DOHH2 (cell line): ENCODE measurements around the gene TRAPPC4.
"Not testable (repeated sequence)": the region's sequence is repeated elsewhere in the genome, so short reads cannot be mapped to it uniquely, and the experiment has no call there.

Experiments
- EZH2phosphoT487 ChIP-seq: fragments of 200-600 bp; sonication (generic); IDR thresholded peaks from 2 replicates; pipeline ENCODE4 v1.6.1; 2017; ENCODE audit warnings: borderline replicate concordance, mild to moderate bottlenecking, antibody characterized with exemption, low read length, moderate library complexity, mixed read lengths
- TF ChIP-seq, protein P1 (sequence below): fragments of 200-600 bp; sonication (generic); IDR thresholded peaks from one replicate; pipeline ENCODE4 v1.5.1; 2014; ENCODE audit warnings: antibody characterized with exemption, mild to moderate bottlenecking, low read depth, low read length; ENCODE audit not compliant: poor library complexity, severe bottlenecking

DNA sequence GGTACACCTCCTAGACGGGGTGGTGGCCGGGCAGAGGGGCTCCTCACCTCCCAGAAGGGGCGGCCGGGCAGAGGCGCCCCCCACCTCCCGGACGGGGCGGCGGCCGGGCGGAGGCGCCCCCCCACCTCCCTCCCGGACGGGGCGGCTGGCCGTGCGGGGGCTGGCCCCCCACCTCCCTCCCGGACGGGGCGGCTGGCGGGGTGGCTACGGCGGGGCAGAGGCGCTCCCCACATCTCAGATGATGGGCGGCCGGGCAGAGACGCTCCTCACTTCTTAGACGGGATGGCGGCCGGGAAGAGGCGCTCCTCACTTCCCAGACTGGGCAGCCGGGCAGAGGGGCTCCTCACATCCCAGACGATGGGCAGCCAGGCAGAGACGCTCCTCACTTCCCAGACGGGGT, 40.6 kb downstream of the TRAPPC4 start:
- TF ChIP-seq, protein P1, sequence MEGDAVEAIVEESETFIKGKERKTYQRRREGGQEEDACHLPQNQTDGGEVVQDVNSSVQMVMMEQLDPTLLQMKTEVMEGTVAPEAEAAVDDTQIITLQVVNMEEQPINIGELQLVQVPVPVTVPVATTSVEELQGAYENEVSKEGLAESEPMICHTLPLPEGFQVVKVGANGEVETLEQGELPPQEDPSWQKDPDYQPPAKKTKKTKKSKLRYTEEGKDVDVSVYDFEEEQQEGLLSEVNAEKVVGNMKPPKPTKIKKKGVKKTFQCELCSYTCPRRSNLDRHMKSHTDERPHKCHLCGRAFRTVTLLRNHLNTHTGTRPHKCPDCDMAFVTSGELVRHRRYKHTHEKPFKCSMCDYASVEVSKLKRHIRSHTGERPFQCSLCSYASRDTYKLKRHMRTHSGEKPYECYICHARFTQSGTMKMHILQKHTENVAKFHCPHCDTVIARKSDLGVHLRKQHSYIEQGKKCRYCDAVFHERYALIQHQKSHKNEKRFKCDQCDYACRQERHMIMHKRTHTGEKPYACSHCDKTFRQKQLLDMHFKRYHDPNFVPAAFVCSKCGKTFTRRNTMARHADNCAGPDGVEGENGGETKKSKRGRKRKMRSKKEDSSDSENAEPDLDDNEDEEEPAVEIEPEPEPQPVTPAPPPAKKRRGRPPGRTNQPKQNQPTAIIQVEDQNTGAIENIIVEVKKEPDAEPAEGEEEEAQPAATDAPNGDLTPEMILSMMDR = not testable (repeated sequence)
- TF ChIP-seq EZH2phosphoT487 = not testable (repeated sequence)
